ENCODE measurements around the gene HOMEZ.

HOMEZ gene

GRCh38 chr14:23299986-23300686 lies 14.2 kb upstream of the HOMEZ start:
- Histone ChIP-seq H3K36me3 (ENCODE audit: control insufficient read depth, low read length) (peaks cover 47% of the 10 kb centered on the region), H4K20me1 (ENCODE audit: control insufficient read depth, insufficient read depth, low read depth, low read length) (no peaks in the 10 kb centered on the region), H3K9me3 (ENCODE audit: control insufficient read depth, insufficient read depth, low read length) (no peaks in the 10 kb centered on the region), H3K27ac (ENCODE audit: low read depth, low read length) (no peak overlapping the region), H3K4me1 (ENCODE audit: control insufficient read depth, low read length) (peaks cover 31% of the 10 kb centered on the region), H3K27me3 (ENCODE audit: control insufficient read depth, low read length) (no peaks in the 10 kb centered on the region), H3K4me3 (ENCODE audit: low read length) (peak overlapping the region; percentile 83), H3K4me2 (ENCODE audit: low read length) (peak overlapping the region; percentile 78), H3K79me2 (ENCODE audit: control insufficient read depth, low read length) (peaks cover 19% of the 10 kb centered on the region), H3F3A (ENCODE audit: control insufficient read depth, insufficient read depth) (peaks cover 21% of the 10 kb centered on the region), H3K9me2 (replicated peaks; ENCODE audit: control insufficient read depth, low read length) (no peaks in the 10 kb centered on the region)
- no peak for TF ChIP-seq EZH2phosphoT487 (IDR thresholded peaks at IDR 0.05; ENCODE audit: borderline replicate concordance, low read length)
- no peak for TF ChIP-seq CTCF (IDR thresholded peaks at IDR 0.05; ENCODE audit: low read depth, low read length, poor library complexity, severe bottlenecking)

- Histone ChIP-seq H3K27ac (ENCODE audit: low read depth, low read length) (no peak overlapping the region), H3K36me3 (ENCODE audit: control insufficient read depth, low read length) (peaks cover 47% of the 10 kb centered on the region), H3K79me2 (ENCODE audit: control insufficient read depth, low read length) (peaks cover 19% of the 10 kb centered on the region), H3K9me2 (replicated peaks; ENCODE audit: control insufficient read depth, low read length) (no peaks in the 10 kb centered on the region), H3K4me2 (ENCODE audit: low read length) (peak overlapping the region; percentile 78), H3K9me3 (ENCODE audit: control insufficient read depth, insufficient read depth, low read length) (no peaks in the 10 kb centered on the region), H3F3A (ENCODE audit: control insufficient read depth, insufficient read depth) (peaks cover 17% of the 10 kb centered on the region), H4K20me1 (ENCODE audit: control insufficient read depth, insufficient read depth, low read depth, low read length) (no peaks in the 10 kb centered on the region), H3K27me3 (ENCODE audit: control insufficient read depth, low read length) (no peaks in the 10 kb centered on the region; the same call in 1 of the 2 replicates), H3K4me1 (ENCODE audit: control insufficient read depth, low read length) (peaks cover 33% of the 10 kb centered on the region), H3K4me3 (ENCODE audit: low read length) (no peak overlapping the region)
- no peak for TF ChIP-seq CTCF (IDR thresholded peaks at IDR 0.05; ENCODE audit: low read depth, low read length, poor library complexity, severe bottlenecking)
- no peak for TF ChIP-seq EZH2phosphoT487 (IDR thresholded peaks at IDR 0.05; ENCODE audit: borderline replicate concordance, low read length)
These were observed 13.5 kb upstream of the HOMEZ start for GRCh38 chr14:23299211-23299957.

GRCh38 chr14:23297611-23298277 lies 11.8 kb upstream of the HOMEZ start:
- Histone ChIP-seq H3K4me3 (ENCODE audit: low read length) (no peak overlapping the region), H3K27ac (ENCODE audit: low read depth, low read length) (no peak overlapping the region), H3K79me2 (ENCODE audit: control insufficient read depth, low read length) (peaks cover 19% of the 10 kb centered on the region), H3K4me2 (ENCODE audit: low read length) (no peak overlapping the region), H3K4me1 (ENCODE audit: control insufficient read depth, low read length) (peaks cover 23% of the 10 kb centered on the region), H3K9me3 (ENCODE audit: control insufficient read depth, insufficient read depth, low read length) (no peaks in the 10 kb centered on the region), H3K27me3 (ENCODE audit: control insufficient read depth, low read length) (no peaks in the 10 kb centered on the region; the same call in 1 of the 2 replicates), H4K20me1 (ENCODE audit: control insufficient read depth, insufficient read depth, low read depth, low read length) (no peaks in the 10 kb centered on the region), H3K9me2 (replicated peaks; ENCODE audit: control insufficient read depth, low read length) (no peaks in the 10 kb centered on the region), H3F3A (ENCODE audit: control insufficient read depth, insufficient read depth) (peaks cover 11% of the 10 kb centered on the region), H3K36me3 (ENCODE audit: control insufficient read depth, low read length) (peaks cover 47% of the 10 kb centered on the region)
- no peak for TF ChIP-seq CTCF (IDR thresholded peaks at IDR 0.05; ENCODE audit: low read depth, low read length, poor library complexity, severe bottlenecking)
- no peak for TF ChIP-seq EZH2phosphoT487 (IDR thresholded peaks at IDR 0.05; ENCODE audit: borderline replicate concordance, low read length)
